WERI-Rb-1 (cell line): ENCODE results near the gene SPRED2.
A peak's percentile ranks its signal among the peaks of the same experiment; 100 is the strongest.
"Not testable (repeated sequence)": the region's sequence is repeated elsewhere in the genome, so short reads cannot be mapped to it uniquely, and the experiment has no call there.

Source experiments
- DNase-seq: peaks from one replicate; pipeline ENCODE4 v3.0.0-alpha.2; 2020
- H3K27ac ChIP-seq: fragments of 250-450 bp; sonication (Bioruptor Pico); 2 replicates; pipeline ENCODE4 v1.5.1; 2020; ENCODE audit warnings: mild to moderate bottlenecking, moderate library complexity
- H3K27me3 ChIP-seq: fragments of 250-450 bp; sonication (Bioruptor Pico); 2 replicates; pipeline ENCODE4 v1.5.1; 2021; ENCODE audit warnings: mild to moderate bottlenecking, low read depth, moderate library complexity; ENCODE audit not compliant: insufficient read depth, severe bottlenecking
- H3K36me3 ChIP-seq: fragments of 250-450 bp; sonication (Bioruptor Pico); 2 replicates; pipeline ENCODE4 v1.5.1; 2020; ENCODE audit warnings: mild to moderate bottlenecking, moderate library complexity
- H3K4me3 ChIP-seq: 2 replicates; pipeline ENCODE4 v1.5.1; 2011; ENCODE audit warnings: low read depth, mild to moderate bottlenecking, control low read depth, low read length
- H3K9me3 ChIP-seq: fragments of 250-450 bp; sonication (Bioruptor Pico); 2 replicates; pipeline ENCODE4 v1.5.1; 2021; ENCODE audit warnings: mild to moderate bottlenecking, moderate library complexity; ENCODE audit not compliant: severe bottlenecking
- CTCF ChIP-seq: IDR thresholded peaks from 2 replicates; pipeline ENCODE4 v1.5.1; 2011; ENCODE audit warnings: low read depth, mild to moderate bottlenecking, control low read depth, inconsistent platforms, low read length

Gene SPRED2

GRCh38 chr2:65340898-65341681 is 91.3 kb downstream of the SPRED2 start:
- Histone ChIP-seq H3K27me3 (no peaks in the 10 kb centered on the region), H3K27ac (no peak overlapping the region), H3K9me3 (no peaks in the 10 kb centered on the region), H3K36me3 (no peaks in the 10 kb centered on the region), H3K4me3 (no peak overlapping the region)
- no peak for TF ChIP-seq CTCF
- DNase-seq: no peak

GRCh38 chr2:65339648-65340047 is 92.8 kb downstream of the SPRED2 start:
- H3K9me3 ChIP-seq: no peaks in the 10 kb centered on the region
- no peaks in the 10 kb centered on the region for H3K36me3 ChIP-seq
- H3K27me3 ChIP-seq: no peaks in the 10 kb centered on the region
- H3K27ac ChIP-seq: no peak overlapping the region
- no peak overlapping the region for H3K4me3 ChIP-seq
- no peak for TF ChIP-seq CTCF
- no peak for DNase-seq

GRCh38 chr2:65338830-65339495 is 93.4 kb downstream of the SPRED2 start:
- not testable (repeated sequence) for H3K27ac ChIP-seq, H3K27me3 ChIP-seq, H3K4me3 ChIP-seq

GRCh38 chr2:65337915-65338314 is 94.5 kb downstream of the SPRED2 start:
- H3K27me3 ChIP-seq, H3K4me3 ChIP-seq, DNase-seq, H3K36me3 ChIP-seq, H3K9me3 ChIP-seq, H3K27ac ChIP-seq: not testable (repeated sequence)

More at GRCh38 chr2:65338830-65339495, 93.4 kb downstream of the SPRED2 start:
- not testable (repeated sequence) for H3K36me3 ChIP-seq, DNase-seq, H3K9me3 ChIP-seq

- no peak for TF ChIP-seq CTCF
- H3K9me3 ChIP-seq: no peaks in the 10 kb centered on the region
- peaks cover 4% of the 10 kb centered on the region for H3K36me3 ChIP-seq
- H3K27ac ChIP-seq: no peak overlapping the region
- no peak for DNase-seq
- H3K4me3 ChIP-seq: no peak overlapping the region
- H3K27me3 ChIP-seq: no peaks in the 10 kb centered on the region
Measured at GRCh38 chr2:65334714-65335113, 97.7 kb downstream of the SPRED2 start.

GRCh38 chr2:65331336-65332025 is 100.9 kb downstream of the SPRED2 start:
- Histone ChIP-seq H3K9me3 (no peaks in the 10 kb centered on the region), H3K4me3 (no peak overlapping the region), H3K27me3 (no peaks in the 10 kb centered on the region), H3K36me3 (peaks cover 4% of the 10 kb centered on the region), H3K27ac (no peak overlapping the region)
- TF ChIP-seq CTCF: no peak
- DNase-seq: peak; percentile 7
